ENCODE data around the gene PITX2. TPM values are rescaled to one million over a fixed set of nuclear protein-coding genes. Genes with fewer than 3 reads are reported as not detected.

The PITX2 gene
- total RNA-seq, 1 experiment from 2014 or later = 0.77 TPM

DNA sequence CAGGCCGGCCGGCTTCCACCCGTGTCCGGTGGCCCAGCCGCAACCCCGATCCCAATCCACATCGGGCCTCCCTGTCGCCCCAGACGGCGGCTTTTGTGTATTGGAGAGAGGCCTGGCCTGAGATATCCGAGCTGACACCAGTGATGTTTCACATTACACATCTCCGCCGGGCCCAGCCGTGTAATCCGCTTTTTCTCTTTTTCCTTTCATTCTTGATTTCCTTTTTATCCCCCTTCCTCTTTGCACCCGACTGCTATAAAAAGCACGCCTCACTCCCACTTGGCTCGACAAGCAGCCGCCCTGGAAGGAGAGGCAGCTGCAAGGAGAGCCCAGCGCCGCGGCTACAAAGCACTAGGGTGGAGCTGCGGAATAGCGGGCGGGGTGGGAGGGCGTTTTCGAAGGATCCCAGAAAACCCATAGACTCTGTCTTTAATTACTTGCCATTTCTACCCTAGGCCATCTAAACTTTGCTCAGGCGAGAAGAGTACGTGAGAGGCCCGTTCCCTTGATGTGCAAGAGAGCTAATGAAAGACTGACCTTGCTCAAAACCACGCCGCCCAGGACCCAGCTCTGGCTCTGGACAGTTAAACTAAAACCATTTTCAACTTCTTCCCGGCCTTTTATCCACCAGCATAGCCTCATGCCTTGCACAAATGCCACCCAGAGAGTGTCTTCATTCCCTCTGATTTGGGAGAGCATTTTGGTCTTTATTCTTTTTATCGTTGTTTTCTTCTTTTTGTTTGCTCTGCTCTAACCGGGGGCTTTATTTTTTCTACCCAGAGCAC lies 3.2 kb downstream of the PITX2 start:
- CTCF ChIA-PET = interaction anchor here (0.7 kb wide), 1 partner anchor 147 kb away, joined by 4 read pairs; no protein-coding TSS in a partner anchor
- POLR2A ChIA-PET = no interaction called here
- intact Hi-C loops (cut with micrococcal nuclease) = no loop called here
- H3K9me3 Mint-ChIP-seq (ENCODE audit: unreplicated experiment) = peaks cover 8% of the 10 kb centered on the region
- H3K4me3 Mint-ChIP-seq (ENCODE audit: unreplicated experiment) = no peak overlapping the region
- DNase-seq (ENCODE audit: unreplicated experiment) = no peak
- no peak overlapping the region for H3K27ac Mint-ChIP-seq (ENCODE audit: low read depth, unreplicated experiment)
- H3K27me3 Mint-ChIP-seq (ENCODE audit: insufficient read depth, unreplicated experiment) = peaks cover 17% of the 10 kb centered on the region
- H3K4me1 Mint-ChIP-seq (ENCODE audit: insufficient read depth, unreplicated experiment) = no peaks in the 10 kb centered on the region
- TF ChIP-seq, protein P1, sequence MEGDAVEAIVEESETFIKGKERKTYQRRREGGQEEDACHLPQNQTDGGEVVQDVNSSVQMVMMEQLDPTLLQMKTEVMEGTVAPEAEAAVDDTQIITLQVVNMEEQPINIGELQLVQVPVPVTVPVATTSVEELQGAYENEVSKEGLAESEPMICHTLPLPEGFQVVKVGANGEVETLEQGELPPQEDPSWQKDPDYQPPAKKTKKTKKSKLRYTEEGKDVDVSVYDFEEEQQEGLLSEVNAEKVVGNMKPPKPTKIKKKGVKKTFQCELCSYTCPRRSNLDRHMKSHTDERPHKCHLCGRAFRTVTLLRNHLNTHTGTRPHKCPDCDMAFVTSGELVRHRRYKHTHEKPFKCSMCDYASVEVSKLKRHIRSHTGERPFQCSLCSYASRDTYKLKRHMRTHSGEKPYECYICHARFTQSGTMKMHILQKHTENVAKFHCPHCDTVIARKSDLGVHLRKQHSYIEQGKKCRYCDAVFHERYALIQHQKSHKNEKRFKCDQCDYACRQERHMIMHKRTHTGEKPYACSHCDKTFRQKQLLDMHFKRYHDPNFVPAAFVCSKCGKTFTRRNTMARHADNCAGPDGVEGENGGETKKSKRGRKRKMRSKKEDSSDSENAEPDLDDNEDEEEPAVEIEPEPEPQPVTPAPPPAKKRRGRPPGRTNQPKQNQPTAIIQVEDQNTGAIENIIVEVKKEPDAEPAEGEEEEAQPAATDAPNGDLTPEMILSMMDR (IDR thresholded peaks at IDR 0.05; ENCODE audit: unreplicated experiment) = no peak
- BruUV-seq (replicated peaks) = no TSS peak
- H3K36me3 Mint-ChIP-seq (ENCODE audit: insufficient read depth, unreplicated experiment) = peaks cover 7% of the 10 kb centered on the region

DNA sequence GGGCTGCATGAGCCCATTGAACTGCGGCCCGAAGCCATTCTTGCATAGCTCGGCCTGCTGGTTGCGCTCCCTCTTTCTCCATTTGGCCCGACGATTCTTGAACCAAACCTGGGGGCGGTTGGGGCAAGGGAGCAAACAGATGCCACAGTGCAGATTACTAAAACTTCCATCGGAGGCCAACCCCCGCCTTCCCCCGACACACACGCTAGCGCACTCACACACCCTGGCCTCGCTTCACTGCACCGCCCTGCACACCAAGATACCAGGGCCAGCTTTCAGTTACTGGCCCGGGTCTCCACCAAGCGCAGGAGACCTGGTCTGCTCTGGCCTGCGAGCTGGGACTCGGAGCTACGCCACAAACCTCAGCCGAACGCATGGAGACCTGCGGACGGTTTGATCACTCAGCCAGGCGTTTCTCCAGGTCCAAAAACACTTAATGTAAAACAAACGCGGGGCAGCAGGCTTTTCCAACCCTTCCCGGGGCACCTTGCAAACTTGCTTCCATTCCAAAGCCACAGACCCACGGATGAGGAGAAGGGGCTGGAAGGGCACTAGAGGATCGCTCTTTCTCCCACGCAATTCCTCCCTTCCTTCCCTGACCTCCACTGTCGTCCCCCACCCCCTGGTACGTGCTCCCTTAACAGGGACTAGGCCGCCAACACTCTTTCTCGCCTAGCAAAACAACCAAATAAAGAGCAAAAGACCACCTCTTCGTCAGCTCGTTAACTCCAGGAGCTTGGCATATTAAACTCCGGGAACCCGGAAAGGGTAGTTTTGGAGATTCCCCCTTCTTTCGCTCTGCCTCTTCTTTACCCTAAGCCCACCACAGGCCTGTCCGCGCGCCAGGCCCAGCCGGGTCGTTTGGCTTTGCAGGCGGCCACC lies 4.1 kb downstream of the PITX2 start:
- BruUV-seq (replicated peaks) = no TSS peak
- Mint-ChIP-seq H3K36me3 (ENCODE audit: insufficient read depth, unreplicated experiment) (peaks cover 7% of the 10 kb centered on the region), H3K4me1 (ENCODE audit: insufficient read depth, unreplicated experiment) (no peaks in the 10 kb centered on the region), H3K9me3 (ENCODE audit: unreplicated experiment) (peaks cover 8% of the 10 kb centered on the region), H3K27ac (ENCODE audit: low read depth, unreplicated experiment) (no peak overlapping the region), H3K4me3 (ENCODE audit: unreplicated experiment) (no peak overlapping the region), H3K27me3 (ENCODE audit: insufficient read depth, unreplicated experiment) (peaks cover 8% of the 10 kb centered on the region)
- no peak for DNase-seq (ENCODE audit: unreplicated experiment)
- TF ChIP-seq, protein P1 (IDR thresholded peaks at IDR 0.05; ENCODE audit: unreplicated experiment) = no peak
- intact Hi-C loops (cut with micrococcal nuclease) = no loop called here
- ChIA-PET POLR2A (no interaction called here), CTCF (interaction anchor here (1.0 kb wide), 1 partner anchor 10 kb away, joined by 3 read pairs; no protein-coding TSS in a partner anchor)

DNA sequence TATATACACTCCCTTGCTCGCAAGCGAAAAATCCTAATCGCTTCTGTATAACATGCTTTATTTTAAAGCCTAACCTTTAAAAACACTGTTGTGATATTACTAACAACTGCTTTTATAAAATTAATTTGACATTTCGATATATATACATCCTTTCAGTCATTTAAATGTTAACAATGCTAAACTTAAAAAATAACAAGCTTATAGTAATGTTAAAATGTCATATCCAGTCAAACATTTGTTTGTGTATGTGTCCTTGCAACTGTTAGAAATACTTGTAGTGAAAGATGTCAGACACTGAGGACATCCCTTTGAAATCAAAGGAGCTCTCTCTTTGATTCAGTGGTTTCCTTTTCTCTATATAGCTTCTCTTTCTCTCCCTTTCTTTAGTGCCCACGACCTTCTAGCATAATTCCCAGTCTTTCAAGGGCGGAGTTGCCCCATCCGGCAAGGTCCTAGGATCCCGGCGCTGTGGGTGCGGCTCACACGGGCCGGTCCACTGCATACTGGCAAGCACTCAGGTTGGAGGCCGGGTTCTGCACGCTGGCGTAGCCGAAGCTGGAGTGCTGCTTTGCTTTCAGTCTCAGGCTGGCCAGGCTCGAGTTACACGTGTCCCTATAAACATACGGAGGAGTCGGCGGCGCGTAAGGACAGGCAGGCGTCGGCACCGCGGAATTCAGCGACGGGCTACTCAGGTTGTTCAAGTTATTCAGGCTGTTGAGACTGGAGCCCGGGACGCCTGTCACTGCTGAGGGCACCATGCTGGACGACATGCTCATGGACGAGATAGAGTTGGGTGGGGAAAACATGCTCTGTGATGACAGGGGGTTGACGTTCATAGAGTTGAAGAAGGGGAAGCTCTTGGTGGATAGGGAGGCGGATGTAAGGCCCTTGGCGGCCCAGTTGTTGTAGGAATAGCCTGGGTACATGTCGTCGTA lies 5.0 kb downstream of the PITX2 start:
- Mint-ChIP-seq H3K4me1 (ENCODE audit: insufficient read depth, unreplicated experiment) (no peaks in the 10 kb centered on the region), H3K9me3 (ENCODE audit: unreplicated experiment) (peaks cover 8% of the 10 kb centered on the region), H3K27me3 (ENCODE audit: insufficient read depth, unreplicated experiment) (no peaks in the 10 kb centered on the region), H3K4me3 (ENCODE audit: unreplicated experiment) (no peak overlapping the region), H3K36me3 (ENCODE audit: insufficient read depth, unreplicated experiment) (peaks cover 2% of the 10 kb centered on the region), H3K27ac (ENCODE audit: low read depth, unreplicated experiment) (no peak overlapping the region)
- BruUV-seq (replicated peaks) = no TSS peak
- CTCF ChIA-PET = interaction anchor here (1.0 kb wide), 1 partner anchor 11 kb away, joined by 3 read pairs; no protein-coding TSS in a partner anchor
- no peak for DNase-seq (ENCODE audit: unreplicated experiment)
- intact Hi-C loops (cut with micrococcal nuclease) = no loop called here
- TF ChIP-seq, protein P1 (IDR thresholded peaks at IDR 0.05; ENCODE audit: unreplicated experiment) = no peak
- POLR2A ChIA-PET = no interaction called here

Measured in MCF 10A (cell line).